ENCODE data around the gene COL4A2.

Gene COL4A2

GRCh38 chr13:110548891-110549794, 242.1 kb downstream of the COL4A2 start:
- no peak for DNase-seq

DNA sequence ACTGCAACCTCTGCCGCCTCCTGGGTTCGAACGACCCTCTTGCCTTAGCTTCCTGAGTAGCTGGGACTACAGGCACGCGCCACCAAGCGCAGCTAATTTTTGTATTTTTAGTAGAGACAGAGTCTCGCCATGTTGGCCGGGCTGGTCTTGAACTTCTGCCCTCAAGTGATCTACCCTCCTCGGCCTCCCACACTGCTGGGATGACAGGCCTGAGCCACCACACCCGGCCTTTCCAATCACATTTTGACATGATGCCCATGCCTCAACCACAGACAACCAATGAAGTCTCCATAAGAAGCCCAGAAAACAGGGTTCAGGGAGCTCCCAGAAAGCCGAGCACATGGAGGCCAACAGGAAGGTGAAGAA, 242.7 kb downstream of the COL4A2 start:
- DNase-seq: no peak

- no peak for DNase-seq
These were observed 244.2 kb downstream of the COL4A2 start for GRCh38 chr13:110551284-110551683.

GRCh38 chr13:110552767-110553166, 245.7 kb downstream of the COL4A2 start:
- no peak for DNase-seq

- no peak for DNase-seq
These were observed 246.3 kb downstream of the COL4A2 start for GRCh38 chr13:110553417-110553816.

DNA sequence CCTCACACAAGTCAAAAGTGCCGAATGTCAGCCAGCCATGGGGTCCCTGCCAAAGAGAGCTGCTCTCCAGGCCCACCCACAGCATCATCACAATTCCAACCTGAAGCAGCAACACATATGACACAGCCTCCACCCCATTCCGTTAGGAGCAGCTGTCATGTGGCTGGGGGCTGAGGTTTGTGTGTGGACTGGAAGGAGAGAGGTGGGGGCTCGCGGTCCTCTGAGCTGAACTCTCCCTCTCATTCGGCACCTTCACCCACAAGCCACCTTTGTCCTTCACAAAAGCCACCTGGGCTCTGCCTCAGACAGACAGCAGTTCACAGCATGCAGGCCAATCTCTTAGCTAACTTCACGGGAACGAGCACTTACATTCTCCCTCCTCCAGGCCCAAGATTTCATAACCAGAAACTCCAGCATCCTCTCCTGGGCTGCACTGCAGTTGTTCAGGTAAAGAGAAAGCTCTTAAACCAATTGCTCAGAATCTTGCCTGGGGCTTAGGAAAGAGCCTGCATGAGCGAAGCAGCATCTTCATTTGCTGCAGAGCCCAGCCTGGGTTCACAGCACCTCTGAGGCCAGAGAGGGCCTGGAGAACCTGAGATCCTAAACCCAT, 247.2 kb downstream of the COL4A2 start:
- no peak for DNase-seq

DNA sequence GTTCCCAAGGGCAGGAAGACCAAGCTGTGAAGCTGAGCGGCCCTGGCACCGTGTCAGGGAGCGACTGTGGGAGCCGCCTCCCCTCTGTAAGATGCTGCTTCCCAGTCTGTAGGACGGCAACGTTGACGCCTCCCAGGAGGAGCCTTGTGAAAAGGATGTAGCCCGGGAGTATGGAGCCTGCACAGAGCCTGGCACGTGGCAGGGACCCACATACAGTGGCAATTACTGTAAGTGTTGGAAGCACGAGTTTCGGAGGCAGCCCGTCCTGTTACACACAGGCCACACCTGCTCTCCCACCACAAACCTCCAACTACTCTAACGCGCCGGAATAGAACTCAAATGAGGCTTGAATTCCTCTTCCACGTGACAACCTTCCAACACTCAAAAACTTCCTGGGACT, 247.9 kb downstream of the COL4A2 start:
- DNase-seq: no peak

DNA sequence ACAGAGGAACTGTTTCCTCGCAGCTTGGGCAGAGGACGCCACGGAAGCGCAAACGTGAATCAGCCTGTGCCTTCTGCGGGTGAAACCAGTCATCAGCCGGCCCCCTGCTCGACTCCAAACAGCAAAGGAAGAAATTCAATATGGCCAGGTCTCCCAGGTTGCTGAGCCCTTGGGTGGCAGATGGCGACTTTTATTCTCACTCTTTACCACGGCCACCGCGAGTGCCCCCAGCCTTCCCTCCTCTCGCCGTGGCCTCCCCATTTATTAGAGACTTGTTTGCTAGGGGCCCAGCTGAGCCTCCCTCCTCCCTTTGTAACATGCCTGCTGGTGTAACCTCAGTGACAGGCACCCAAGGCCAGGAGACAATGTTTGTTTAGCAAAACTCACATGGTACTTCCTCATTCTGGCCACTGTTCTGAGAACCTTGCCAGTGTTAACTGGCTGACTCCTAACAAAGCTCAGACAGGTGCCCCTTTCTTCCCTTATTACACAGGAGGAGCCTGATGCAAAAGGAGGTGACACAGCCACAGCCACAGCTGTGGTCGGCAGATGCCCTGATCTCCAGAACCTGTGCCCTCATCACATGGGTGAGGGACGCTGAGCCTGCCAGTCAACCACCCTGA, 248.6 kb downstream of the COL4A2 start:
- DNase-seq: peak; percentile 63

- DNase-seq: no peak
These were observed 249.1 kb downstream of the COL4A2 start for GRCh38 chr13:110556224-110556606.

DNA sequence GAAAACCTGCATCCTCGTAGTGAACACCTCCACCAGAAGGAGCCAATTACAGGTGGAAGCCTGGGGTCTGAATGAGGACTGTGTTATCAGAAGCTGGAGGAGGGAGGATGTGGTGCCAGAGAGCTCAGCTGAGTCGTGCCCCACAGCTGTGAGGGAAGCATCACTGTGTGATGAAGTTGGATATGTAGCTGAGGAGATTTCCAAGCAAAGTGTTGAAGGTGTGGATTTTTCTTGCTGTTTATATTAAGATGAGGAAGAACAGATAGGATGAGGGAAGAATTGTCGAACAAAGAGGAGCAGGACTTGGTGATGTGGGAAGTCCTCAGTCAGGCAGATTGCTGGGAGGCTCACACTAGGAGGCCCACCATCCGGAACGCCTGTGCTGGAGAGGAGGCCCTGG, 250.0 kb downstream of the COL4A2 start:
- no peak for DNase-seq

DNA sequence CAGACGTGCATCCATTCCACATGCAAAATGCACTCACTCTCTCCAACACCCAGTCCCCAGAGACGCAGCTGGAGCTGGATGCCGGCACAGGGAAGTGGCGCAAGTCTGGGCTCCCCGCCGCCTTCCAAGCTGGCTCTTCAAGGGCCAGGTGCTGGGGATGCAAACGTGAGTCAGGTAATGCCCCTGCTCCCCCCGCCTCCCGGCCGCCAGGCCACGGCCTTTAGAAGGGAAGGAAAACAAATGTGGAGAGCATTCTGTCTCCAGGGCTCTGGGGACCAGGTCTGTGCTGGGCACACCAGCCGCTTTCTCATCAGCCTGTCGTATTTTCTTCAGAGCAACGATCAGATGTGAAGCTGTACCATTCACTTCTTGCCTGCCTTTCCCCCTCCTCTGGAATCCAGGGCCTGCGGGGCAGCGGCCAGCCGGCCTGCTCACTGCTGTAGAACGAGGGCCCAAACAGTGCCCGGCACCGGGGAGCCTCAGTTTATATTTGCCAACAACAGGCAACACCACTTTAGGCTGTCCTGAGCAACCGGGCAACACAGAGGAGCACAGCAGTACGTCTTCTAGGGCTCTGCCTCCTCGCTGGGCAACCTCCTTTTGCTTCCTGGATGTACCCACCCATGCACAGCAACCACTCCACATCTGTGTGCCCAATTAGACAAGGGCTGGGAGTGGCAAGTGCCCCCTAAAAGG, 250.7 kb downstream of the COL4A2 start:
- no peak for DNase-seq

GRCh38 chr13:110559429-110559943, 252.4 kb downstream of the COL4A2 start:
- DNase-seq: no peak

GRCh38 chr13:110559986-110560385, 252.9 kb downstream of the COL4A2 start:
- no peak for DNase-seq

- no peak for DNase-seq
These were observed 253.7 kb downstream of the COL4A2 start for GRCh38 chr13:110560601-110561343.

- peak; percentile 58 for DNase-seq
These were observed 254.4 kb downstream of the COL4A2 start, which contains the start of gene RAB20 for GRCh38 chr13:110561344-110562035. Gene RAB20 (minus strand): TSS chr13:110561722. CDS start chr13:110561519, 203 bp downstream.

DNA sequence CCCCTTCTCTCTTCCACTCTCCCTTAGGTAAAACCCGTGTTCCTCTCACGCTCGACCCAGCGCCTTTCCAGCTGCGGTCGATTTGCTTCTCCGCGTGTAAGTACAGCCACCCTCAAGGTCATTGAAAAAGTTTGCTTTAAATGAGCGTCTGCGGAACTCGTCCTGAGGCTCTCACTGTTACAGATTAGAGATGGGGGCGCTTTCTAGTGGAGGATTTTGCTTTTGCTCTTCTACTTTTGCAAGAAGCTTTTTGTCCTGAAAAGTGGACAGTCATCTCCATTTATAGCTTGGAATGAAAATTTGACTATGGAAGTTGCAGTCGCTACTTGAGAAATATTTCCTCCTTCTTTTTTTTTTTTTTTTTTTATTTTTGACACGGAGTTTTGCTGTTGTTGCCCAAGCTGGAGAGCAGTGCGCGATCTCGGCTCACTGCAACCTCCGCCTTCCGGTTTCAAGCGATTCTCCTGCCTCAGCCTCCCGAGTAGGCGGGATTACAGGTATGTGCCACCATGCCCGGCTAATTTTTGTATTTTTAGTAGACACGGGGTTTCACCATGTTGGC, 255.0 kb downstream of the COL4A2 start:
- DNase-seq: peak; percentile 58

All from SIG-M5 (cell line).